OCI-LY1 (cell line): ENCODE results near the gene RNH1.

Experiments used
- H2AFZ ChIP-seq: fragments of 200-600 bp; sonication (generic), shearing (Covaris generic); 2 replicates; pipeline ENCODE4 v1.6.0; 2014; ENCODE audit warnings: antibody characterized with exemption, mild to moderate bottlenecking, low read length
- H3F3A ChIP-seq: fragments of 200-600 bp; sonication (generic), shearing (Covaris generic); 2 replicates; pipeline ENCODE4 v1.6.0; 2014; ENCODE audit warnings: mild to moderate bottlenecking, antibody characterized with exemption, low read length, moderate library complexity; ENCODE audit not compliant: insufficient read depth
- H3K27ac ChIP-seq: fragments of 200-600 bp; sonication (generic); 2 replicates; pipeline ENCODE4 v1.5.1; 2014; ENCODE audit warnings: low read length, mixed run types, mild to moderate bottlenecking, low read depth; ENCODE audit not compliant: poor library complexity, severe bottlenecking
- H3K27me3 ChIP-seq: fragments of 200-600 bp; sonication (generic); 2 replicates; pipeline ENCODE4 v1.6.0; 2014; ENCODE audit warnings: antibody characterized with exemption, mild to moderate bottlenecking, low read length, moderate library complexity; ENCODE audit not compliant: insufficient read depth
- H3K36me3 ChIP-seq: fragments of 200-600 bp; sonication (generic); 2 replicates; pipeline ENCODE4 v1.6.1; 2014; ENCODE audit warnings: mild to moderate bottlenecking, antibody characterized with exemption, low read length, moderate library complexity, mixed read lengths; ENCODE audit not compliant: insufficient read depth
- H3K4me1 ChIP-seq: fragments of 200-600 bp; sonication (generic); 2 replicates; pipeline ENCODE4 v1.5.1; 2014; ENCODE audit warnings: mild to moderate bottlenecking, low read length, moderate library complexity; ENCODE audit not compliant: insufficient read depth, severe bottlenecking
- H3K4me2 ChIP-seq: fragments of 200-600 bp; sonication (generic), shearing (Covaris generic); 2 replicates; pipeline ENCODE4 v1.6.1; 2014; ENCODE audit warnings: low read length
- H3K4me3 ChIP-seq: fragments of 200-600 bp; sonication (generic); 2 replicates; pipeline ENCODE4 v1.5.1; 2014; ENCODE audit warnings: low read length, low read depth, mild to moderate bottlenecking, mixed read lengths; ENCODE audit not compliant: poor library complexity, severe bottlenecking
- H3K79me2 ChIP-seq: fragments of 200-600 bp; shearing (Covaris generic); 2 replicates; pipeline ENCODE4 v1.6.1; 2016; ENCODE audit warnings: mixed run types, low read length, mixed read lengths; ENCODE audit not compliant: insufficient read depth
- H3K9ac ChIP-seq: fragments of 200-600 bp; sonication (generic), shearing (Covaris generic); 2 replicates; pipeline ENCODE4 v1.6.1; 2014; ENCODE audit warnings: mild to moderate bottlenecking, low read length, mixed read lengths
- H3K9me2 ChIP-seq: fragments of 200-600 bp; sonication (generic), shearing (Covaris generic); 2 replicates; pipeline ENCODE4 v1.6.1; 2014; ENCODE audit warnings: low read depth, mild to moderate bottlenecking, low read length, mixed read lengths
- H3K9me3 ChIP-seq: fragments of 200-600 bp; shearing (Covaris generic); 2 replicates; pipeline ENCODE4 v1.6.1; 2014; ENCODE audit warnings: low read length, mixed read lengths
- H4K20me1 ChIP-seq: fragments of 200-600 bp; sonication (generic), shearing (Covaris generic); 2 replicates; pipeline ENCODE4 v1.6.0; 2016; ENCODE audit warnings: mild to moderate bottlenecking, low read length; ENCODE audit not compliant: insufficient read depth
- CTCF ChIP-seq: fragments of 200-600 bp; sonication (generic), shearing (Covaris generic); IDR thresholded peaks from 2 replicates; pipeline ENCODE4 v1.5.1; 2017; ENCODE audit warnings: mild to moderate bottlenecking, antibody characterized with exemption, low read length, moderate library complexity, mixed read lengths
- EZH2 ChIP-seq: fragments of 200-600 bp; sonication (generic), shearing (Covaris generic); IDR thresholded peaks from 2 replicates; pipeline ENCODE4 v1.8.0; 2017; ENCODE audit warnings: borderline replicate concordance, mixed run types, mild to moderate bottlenecking, antibody characterized with exemption, low read length, moderate library complexity, mixed read lengths

The RNH1 gene

DNA sequence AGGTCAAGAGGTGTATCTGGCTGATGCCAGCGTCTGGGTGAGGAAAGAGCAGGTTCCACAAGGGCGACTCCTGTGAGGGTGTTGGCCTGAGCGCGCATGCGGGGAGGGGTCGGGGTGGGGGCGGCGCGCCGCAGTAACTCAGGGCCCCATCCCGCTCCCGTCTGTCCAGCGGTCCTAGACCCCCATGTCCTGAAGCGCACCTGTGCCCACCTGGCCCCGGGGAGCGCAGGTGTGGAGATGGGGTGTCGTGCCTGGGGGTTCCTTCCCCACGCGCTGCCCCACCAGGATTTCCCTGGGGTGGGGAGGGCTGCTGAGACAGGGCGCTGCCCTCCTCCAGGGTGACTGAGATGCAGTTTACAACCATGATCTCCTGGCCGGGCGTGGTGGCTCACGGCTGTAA lies 20.9 kb downstream of the RNH1 start:
- no peaks in the 10 kb centered on the region for H3K36me3 ChIP-seq
- H3K9me3 ChIP-seq: no peaks in the 10 kb centered on the region
- no peak overlapping the region for H3K9ac ChIP-seq
- no peak overlapping the region for H3K27ac ChIP-seq
- H3F3A ChIP-seq: no peaks in the 10 kb centered on the region
- H3K27me3 ChIP-seq: no peaks in the 10 kb centered on the region
- no peaks in the 10 kb centered on the region for H3K79me2 ChIP-seq
- H3K4me1 ChIP-seq: no peaks in the 10 kb centered on the region
- no peak overlapping the region for H3K4me3 ChIP-seq
- H3K4me2 ChIP-seq: no peak overlapping the region
- no peaks in the 10 kb centered on the region for H4K20me1 ChIP-seq
- TF ChIP-seq EZH2 (no peak), CTCF (no peak)
- H3K9me2 ChIP-seq: no peaks in the 10 kb centered on the region
- H2AFZ ChIP-seq: no peak overlapping the region

DNA sequence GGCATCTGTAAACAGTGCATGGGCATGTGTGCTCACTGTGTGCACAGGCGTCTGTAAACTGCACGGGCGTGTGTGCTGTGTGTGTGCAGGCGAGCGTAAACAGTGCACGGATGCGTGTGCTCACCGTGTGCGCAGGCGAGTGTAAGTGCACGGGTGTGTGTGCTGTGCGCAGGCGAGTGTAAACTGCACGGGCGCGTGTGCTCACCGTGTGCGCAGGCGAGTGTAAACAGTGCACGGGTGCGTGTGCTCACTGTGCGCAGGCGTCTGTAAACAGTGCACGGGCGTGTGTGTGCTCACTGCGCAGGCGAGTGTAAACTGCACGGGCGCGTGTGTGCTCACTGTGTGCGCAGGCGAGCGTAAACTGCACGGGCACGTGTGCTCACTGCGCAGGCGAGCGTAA lies 22.4 kb downstream of the RNH1 start:
- no peak overlapping the region for H3K4me2 ChIP-seq
- H3K4me1 ChIP-seq: no peaks in the 10 kb centered on the region
- no peak overlapping the region for H2AFZ ChIP-seq
- no peaks in the 10 kb centered on the region for H3K9me3 ChIP-seq
- TF ChIP-seq CTCF (no peak), EZH2 (no peak)
- no peaks in the 10 kb centered on the region; the same call in 1 of the 2 replicates for H3K36me3 ChIP-seq
- H3K79me2 ChIP-seq: no peaks in the 10 kb centered on the region
- no peaks in the 10 kb centered on the region for H4K20me1 ChIP-seq
- H3K9ac ChIP-seq: no peak overlapping the region
- no peaks in the 10 kb centered on the region for H3F3A ChIP-seq
- H3K4me3 ChIP-seq: no peak overlapping the region
- H3K27ac ChIP-seq: no peak overlapping the region
- no peaks in the 10 kb centered on the region for H3K9me2 ChIP-seq
- no peaks in the 10 kb centered on the region for H3K27me3 ChIP-seq

GRCh38 chr11:479311-479710 lies 27.7 kb downstream of the RNH1 start:
- H3K4me2 ChIP-seq: no peak overlapping the region
- TF ChIP-seq EZH2 (no peak), CTCF (no peak)
- no peak overlapping the region for H3K4me3 ChIP-seq
- H3K9ac ChIP-seq: no peak overlapping the region
- no peaks in the 10 kb centered on the region for H3K9me2 ChIP-seq
- H3K36me3 ChIP-seq: peaks cover 7% of the 10 kb centered on the region
- H3K4me1 ChIP-seq: no peaks in the 10 kb centered on the region
- no peaks in the 10 kb centered on the region for H3K27me3 ChIP-seq
- H2AFZ ChIP-seq: no peak overlapping the region
- no peaks in the 10 kb centered on the region for H3F3A ChIP-seq
- H3K27ac ChIP-seq: no peak overlapping the region
- no peaks in the 10 kb centered on the region for H4K20me1 ChIP-seq
- no peaks in the 10 kb centered on the region for H3K79me2 ChIP-seq
- no peaks in the 10 kb centered on the region for H3K9me3 ChIP-seq
